Measurements from ENCODE around the gene KNL1.

GRCh38 chr15:40550341-40551037 lies 43.6 kb upstream of the KNL1 start:
- no peak for TF ChIP-seq CTCF (conservative IDR thresholded peaks at IDR 0.05 in 1 of 2, IDR thresholded peaks at IDR 0.05 in 1 of 2; ENCODE audit: extremely low read depth in 1 of 2, insufficient read depth in 1 of 2, low read depth in 1 of 2, low read length in 2 of 2)
- no peak for TF ChIP-seq EZH2 (IDR thresholded peaks at IDR 0.05; ENCODE audit: borderline replicate concordance, low read length)
